Measurements from ENCODE around the gene PIGN.

Gene PIGN

DNA sequence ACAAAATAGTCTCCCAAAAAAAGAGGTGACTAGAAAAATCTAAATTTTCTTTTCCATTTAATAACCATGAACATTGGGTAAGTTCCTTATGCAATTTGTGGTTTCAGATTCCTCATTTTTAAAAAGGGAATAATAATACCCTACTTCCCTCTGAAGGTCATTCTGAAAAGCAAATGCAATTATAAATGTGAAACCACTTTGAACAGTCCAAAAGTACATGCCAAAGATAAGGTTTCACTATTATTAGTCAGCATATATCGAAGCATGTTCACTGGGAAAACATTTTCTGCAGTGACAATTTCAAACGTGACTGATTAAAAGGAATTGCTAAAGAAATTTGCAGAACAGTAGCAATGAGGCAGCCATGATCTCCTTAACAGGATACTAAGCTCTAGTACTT is 193.9 kb downstream of the PIGN start:
- no peak for DNase-seq

DNA sequence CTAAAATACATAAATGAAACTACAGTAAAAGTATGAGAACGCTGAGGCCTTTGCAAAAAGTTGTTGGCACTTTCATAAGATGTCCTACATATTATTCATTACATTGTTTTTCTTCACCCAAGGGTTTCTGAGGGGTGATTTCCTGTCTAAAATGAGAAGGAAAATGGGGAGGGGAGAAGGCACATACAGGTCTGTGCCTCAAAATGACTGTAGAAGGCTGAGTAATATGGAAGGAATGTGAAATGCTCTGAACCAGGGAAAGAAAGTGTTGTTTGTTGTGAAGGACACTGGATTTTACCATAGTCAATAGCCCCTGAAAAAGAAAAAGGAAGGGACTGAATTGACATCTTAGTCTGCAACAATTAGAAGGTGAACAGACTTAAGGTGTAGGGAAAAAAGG is 194.6 kb downstream of the PIGN start:
- no peak for DNase-seq

DNA sequence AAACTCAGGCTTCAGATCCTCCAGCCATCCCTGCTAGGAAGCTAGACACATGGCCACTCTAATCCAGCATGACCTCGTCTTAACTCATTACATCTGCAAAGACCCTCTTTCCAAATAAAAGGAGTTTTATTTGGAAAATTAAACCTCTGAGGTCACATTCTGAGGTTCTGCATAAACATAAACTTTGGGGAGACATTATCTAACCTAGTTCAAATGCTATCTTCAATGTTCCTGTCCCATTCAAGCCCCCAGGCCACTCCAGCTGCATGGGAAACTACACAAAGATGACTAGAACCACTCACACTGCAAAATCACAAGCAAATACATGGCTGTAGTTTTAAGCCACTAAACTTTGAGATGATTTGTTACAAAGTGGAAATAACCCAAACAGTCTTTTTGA is 195.0 kb downstream of the PIGN start:
- DNase-seq, result no peak

DNA sequence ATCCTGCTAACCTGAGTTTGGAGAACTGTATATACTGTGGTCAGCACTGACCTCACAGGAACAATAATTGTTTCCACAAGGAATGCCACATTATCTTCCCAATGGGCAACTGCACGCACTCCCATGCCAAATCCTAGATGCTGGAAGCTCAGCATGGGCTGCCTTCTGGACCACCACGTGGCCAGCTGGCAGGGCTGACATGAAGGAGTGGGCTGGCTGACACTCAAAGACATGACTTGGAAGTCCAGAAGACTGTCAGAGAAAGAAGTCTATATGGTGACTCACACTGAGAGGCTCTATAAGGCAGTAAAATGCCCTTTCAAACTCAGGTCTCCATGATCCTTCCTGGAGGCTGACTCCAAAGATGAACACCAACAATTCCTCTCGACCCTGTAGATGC is 195.7 kb downstream of the PIGN start:
- DNase-seq, result no peak

Measured in NCI-H187 treated with DMSO at 0.1 percent for 48 hours (cell line).